ENCODE data around the gene KCNN4. TPM values are rescaled to one million over a fixed set of nuclear protein-coding genes. Genes with fewer than 3 reads are reported as not detected.

The KCNN4 gene
- total and polyA plus RNA-seq, 2 experiments from 2014 or later = 0.86 to 3.2 TPM

GRCh38 chr19:43725468-43725867, 55.3 kb downstream of the KCNN4 start (continued):
- TF ChIP-seq, protein P1, sequence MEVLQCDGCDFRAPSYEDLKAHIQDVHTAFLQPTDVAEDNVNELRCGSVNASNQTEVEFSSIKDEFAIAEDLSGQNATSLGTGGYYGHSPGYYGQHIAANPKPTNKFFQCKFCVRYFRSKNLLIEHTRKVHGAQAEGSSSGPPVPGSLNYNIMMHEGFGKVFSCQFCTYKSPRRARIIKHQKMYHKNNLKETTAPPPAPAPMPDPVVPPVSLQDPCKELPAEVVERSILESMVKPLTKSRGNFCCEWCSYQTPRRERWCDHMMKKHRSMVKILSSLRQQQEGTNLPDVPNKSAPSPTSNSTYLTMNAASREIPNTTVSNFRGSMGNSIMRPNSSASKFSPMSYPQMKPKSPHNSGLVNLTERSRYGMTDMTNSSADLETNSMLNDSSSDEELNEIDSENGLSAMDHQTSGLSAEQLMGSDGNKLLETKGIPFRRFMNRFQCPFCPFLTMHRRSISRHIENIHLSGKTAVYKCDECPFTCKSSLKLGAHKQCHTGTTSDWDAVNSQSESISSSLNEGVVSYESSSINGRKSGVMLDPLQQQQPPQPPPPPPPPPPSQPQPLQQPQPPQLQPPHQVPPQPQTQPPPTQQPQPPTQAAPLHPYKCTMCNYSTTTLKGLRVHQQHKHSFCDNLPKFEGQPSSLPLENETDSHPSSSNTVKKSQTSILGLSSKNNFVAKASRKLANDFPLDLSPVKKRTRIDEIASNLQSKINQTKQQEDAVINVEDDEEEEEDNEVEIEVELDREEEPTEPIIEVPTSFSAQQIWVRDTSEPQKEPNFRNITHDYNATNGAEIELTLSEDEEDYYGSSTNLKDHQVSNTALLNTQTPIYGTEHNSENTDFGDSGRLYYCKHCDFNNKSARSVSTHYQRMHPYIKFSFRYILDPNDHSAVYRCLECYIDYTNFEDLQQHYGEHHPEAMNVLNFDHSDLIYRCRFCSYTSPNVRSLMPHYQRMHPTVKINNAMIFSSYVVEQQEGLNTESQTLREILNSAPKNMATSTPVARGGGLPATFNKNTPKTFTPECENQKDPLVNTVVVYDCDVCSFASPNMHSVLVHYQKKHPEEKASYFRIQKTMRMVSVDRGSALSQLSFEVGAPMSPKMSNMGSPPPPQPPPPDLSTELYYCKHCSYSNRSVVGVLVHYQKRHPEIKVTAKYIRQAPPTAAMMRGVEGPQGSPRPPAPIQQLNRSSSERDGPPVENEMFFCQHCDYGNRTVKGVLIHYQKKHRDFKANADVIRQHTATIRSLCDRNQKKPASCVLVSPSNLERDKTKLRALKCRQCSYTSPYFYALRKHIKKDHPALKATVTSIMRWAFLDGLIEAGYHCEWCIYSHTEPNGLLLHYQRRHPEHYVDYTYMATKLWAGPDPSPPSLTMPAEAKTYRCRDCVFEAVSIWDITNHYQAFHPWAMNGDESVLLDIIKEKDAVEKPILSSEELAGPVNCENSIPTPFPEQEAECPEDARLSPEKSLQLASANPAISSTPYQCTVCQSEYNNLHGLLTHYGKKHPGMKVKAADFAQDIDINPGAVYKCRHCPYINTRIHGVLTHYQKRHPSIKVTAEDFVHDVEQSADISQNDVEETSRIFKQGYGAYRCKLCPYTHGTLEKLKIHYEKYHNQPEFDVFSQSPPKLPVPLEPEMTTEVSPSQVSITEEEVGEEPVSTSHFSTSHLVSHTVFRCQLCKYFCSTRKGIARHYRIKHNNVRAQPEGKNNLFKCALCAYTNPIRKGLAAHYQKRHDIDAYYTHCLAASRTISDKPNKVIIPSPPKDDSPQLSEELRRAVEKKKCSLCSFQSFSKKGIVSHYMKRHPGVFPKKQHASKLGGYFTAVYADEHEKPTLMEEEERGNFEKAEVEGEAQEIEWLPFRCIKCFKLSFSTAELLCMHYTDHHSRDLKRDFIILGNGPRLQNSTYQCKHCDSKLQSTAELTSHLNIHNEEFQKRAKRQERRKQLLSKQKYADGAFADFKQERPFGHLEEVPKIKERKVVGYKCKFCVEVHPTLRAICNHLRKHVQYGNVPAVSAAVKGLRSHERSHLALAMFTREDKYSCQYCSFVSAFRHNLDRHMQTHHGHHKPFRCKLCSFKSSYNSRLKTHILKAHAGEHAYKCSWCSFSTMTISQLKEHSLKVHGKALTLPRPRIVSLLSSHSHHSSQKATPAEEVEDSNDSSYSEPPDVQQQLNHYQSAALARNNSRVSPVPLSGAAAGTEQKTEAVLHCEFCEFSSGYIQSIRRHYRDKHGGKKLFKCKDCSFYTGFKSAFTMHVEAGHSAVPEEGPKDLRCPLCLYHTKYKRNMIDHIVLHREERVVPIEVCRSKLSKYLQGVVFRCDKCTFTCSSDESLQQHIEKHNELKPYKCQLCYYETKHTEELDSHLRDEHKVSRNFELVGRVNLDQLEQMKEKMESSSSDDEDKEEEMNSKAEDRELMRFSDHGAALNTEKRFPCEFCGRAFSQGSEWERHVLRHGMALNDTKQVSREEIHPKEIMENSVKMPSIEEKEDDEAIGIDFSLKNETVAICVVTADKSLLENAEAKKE (CRISPR knock-in tag; IDR thresholded peaks at IDR 0.05) = no peak
- TF ChIP-seq ZNF331 (CRISPR knock-in tag; IDR thresholded peaks at IDR 0.05; ENCODE audit: low read depth) (no peak), ETS1 (IDR thresholded peaks at IDR 0.05) (no peak)

GRCh38 chr19:43724896-43725295, 55.9 kb downstream of the KCNN4 start:
- H3K36me3 ChIP-seq (ENCODE audit: insufficient read depth) = no peaks in the 10 kb centered on the region
- no peaks in the 10 kb centered on the region; the same call in 1 of the 2 replicates for H4K20me1 ChIP-seq (replicated peaks; ENCODE audit: insufficient read depth)
- H3K79me2 ChIP-seq (replicated peaks; ENCODE audit: insufficient read depth) = no peaks in the 10 kb centered on the region
- H3K27me3 ChIP-seq (ENCODE audit: insufficient read depth) = no peaks in the 10 kb centered on the region
- no peaks in the 10 kb centered on the region; the same call in 2 of the 3 replicates for H3K9me3 Mint-ChIP-seq
- peaks cover 8% of the 10 kb centered on the region for H3K27me3 Mint-ChIP-seq (ENCODE audit: insufficient read depth, low read depth, poor library complexity)
- ATAC-seq = no peak
- H3K4me2 ChIP-seq = no peak overlapping the region
- H3K27ac ChIP-seq (ENCODE audit: low read depth) = no peak overlapping the region
- H3K9me2 ChIP-seq (ENCODE audit: insufficient read depth) = no peaks in the 10 kb centered on the region
- H3K36me3 Mint-ChIP-seq (ENCODE audit: low read depth) = peaks cover 15% of the 10 kb centered on the region
- TF ChIP-seq CREB1 (CRISPR knock-in tag; IDR thresholded peaks at IDR 0.05; ENCODE audit: low read depth) (no peak), EZH2phosphoT487 (IDR thresholded peaks at IDR 0.05; ENCODE audit: unreplicated experiment) (no peak), CTCF (conservative IDR thresholded peaks at IDR 0.05; ENCODE audit: low read depth in 2 of 2) (no peak)
- TF ChIP-seq, protein P2, sequence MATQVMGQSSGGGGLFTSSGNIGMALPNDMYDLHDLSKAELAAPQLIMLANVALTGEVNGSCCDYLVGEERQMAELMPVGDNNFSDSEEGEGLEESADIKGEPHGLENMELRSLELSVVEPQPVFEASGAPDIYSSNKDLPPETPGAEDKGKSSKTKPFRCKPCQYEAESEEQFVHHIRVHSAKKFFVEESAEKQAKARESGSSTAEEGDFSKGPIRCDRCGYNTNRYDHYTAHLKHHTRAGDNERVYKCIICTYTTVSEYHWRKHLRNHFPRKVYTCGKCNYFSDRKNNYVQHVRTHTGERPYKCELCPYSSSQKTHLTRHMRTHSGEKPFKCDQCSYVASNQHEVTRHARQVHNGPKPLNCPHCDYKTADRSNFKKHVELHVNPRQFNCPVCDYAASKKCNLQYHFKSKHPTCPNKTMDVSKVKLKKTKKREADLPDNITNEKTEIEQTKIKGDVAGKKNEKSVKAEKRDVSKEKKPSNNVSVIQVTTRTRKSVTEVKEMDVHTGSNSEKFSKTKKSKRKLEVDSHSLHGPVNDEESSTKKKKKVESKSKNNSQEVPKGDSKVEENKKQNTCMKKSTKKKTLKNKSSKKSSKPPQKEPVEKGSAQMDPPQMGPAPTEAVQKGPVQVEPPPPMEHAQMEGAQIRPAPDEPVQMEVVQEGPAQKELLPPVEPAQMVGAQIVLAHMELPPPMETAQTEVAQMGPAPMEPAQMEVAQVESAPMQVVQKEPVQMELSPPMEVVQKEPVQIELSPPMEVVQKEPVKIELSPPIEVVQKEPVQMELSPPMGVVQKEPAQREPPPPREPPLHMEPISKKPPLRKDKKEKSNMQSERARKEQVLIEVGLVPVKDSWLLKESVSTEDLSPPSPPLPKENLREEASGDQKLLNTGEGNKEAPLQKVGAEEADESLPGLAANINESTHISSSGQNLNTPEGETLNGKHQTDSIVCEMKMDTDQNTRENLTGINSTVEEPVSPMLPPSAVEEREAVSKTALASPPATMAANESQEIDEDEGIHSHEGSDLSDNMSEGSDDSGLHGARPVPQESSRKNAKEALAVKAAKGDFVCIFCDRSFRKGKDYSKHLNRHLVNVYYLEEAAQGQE (IDR thresholded peaks at IDR 0.05; ENCODE audit: unreplicated experiment) = no peak
- H3K4me1 ChIP-seq (ENCODE audit: insufficient read depth) = no peaks in the 10 kb centered on the region
- no peak overlapping the region for H3K4me3 ChIP-seq
- no peak overlapping the region for H3K4me3 Mint-ChIP-seq
- H2AFZ ChIP-seq = no peak overlapping the region
- H3K27ac Mint-ChIP-seq = no peak overlapping the region
- DNase-seq (ENCODE audit: low spot score) = no peak
- H3F3A ChIP-seq (replicated peaks; ENCODE audit: low read depth) = no peaks in the 10 kb centered on the region
- no peaks in the 10 kb centered on the region; the same call in 2 of the 3 replicates for H3K4me1 Mint-ChIP-seq
